Activated CD4-positive, alpha-beta T cell treated with anti-CD3 and anti-CD28 coated beads, Interleukin-2, amount 50 U/mL, for 16 hours (primary cell): ENCODE data around the gene ENDOV.

Experiments
- DNase-seq: peaks from one replicate; pipeline ENCODE4 v3.0.0-alpha.2; 2020

The ENDOV gene

DNA sequence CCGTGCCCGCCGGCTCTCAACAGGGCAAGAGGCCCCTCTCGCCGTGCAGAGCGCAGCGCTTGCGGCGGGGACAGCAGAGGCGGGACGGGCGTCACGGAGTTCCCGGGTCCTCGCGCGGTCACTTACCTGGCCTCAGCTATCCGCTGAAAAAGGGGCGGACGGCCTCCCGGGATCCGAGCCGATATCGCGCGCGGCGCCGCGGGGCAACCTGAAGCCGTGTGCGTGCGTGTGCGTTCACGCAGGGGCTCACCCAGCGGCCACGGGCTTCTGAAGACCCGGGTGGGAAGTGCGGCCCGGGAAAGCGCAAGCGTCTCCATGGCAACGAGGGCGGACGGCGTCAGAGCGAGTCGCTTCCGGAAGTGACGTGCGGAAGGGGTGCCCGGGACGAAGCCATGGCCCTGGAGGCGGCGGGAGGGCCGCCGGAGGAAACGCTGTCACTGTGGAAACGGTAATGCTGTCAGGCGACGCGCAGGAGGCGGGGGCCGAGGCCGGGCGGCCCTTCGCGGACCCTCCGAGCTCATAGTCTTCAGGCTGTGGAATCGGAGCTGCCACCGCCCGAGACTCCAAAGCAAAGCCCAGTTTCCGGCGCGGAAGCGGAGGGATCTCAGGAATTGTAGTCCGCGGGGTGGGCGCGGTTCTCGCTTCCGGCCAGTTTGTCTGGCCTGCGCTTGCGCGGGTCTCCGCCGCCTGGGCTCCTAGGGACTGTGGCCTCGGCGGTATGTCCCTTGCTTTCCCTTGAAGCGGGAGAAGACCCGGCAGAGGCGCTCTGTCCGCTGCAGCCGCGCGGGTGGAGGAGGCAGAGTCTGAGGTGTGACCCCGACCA lies at the start of gene ENDOV:
ENDOV (plus strand) TSS at position 365 of the 823 bp plus-strand sequence; CDS start at position 393, 28 bp downstream.
- DNase-seq, result peak; percentile 91

DNA sequence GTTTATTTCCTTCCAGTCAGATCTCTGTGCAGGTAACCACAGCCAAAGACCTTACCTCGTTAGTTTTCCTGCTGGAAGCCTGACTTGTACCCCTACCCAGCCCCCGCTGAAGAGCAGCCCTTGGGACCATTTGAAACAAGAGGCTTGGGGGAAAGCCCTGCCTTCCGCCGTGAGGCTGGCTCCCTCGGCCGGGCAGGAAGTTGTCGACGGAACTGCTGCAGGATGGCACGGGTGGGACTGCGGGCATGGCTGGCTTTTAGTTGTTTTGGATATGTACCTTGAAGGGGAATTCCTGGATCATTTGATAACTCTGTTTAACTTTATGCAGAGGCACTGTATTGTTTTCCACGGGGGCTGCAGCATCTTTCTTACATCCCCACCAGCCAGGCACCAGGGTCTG lies 49.0 kb upstream of the ENDOV start:
- DNase-seq, result no peak

DNA sequence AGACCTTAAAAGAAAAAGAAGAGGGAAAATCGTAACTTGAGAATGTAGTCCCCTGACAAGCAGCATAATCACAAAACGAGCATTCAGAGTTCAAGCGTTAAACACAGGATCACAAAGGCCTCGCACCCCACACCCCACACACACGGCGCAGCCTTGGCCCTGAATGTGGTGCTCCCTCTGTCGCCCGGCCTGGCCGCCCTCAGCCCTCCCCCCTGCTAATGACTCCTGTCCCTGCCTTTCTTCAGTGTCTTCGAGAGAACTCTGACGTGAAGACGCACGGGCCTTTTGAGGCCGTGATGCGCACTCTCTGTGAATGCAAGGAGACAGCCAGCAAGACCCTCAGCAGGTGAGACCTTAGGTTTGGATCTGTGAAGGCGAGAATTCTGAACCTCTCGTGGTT lies 47.5 kb upstream of the ENDOV start:
- DNase-seq, result no peak

DNA sequence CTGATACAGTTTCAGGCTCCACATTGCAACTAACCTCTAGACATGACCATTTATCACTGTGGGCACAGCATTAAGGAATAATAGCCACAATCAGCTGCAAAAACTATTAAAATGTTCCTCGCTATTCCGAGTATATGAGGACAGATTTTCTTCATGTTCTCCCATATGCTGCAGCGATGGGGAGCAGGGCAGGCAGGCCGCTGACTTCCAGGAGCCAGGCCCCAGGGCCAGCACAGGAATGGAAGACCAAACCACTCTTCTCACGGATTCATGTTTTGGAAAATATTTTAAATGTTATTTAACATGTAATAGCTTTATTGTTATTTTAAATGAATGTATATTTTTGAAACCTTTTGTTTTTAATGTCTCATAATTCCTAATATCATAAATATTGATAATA lies 43.8 kb upstream of the ENDOV start:
- no peak for DNase-seq

DNA sequence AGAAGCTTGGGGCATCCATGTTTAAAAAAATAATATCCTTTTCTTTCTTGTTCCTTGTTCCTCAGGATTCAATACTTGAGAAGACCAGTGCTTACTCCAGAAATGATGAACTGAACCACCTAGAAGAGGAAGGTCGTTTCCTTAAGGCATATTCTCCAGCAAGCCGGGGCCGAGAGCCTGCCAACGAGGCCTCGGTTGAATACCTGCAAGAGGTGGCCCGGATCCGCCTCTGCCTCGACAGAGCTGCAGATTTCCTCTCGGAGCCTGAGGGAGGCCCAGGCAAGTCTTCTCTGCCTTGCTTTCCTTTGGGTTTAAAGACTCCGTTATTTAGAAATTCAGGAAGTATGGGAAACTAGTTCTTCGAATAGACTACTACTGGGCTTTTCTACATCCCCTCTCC lies 42.5 kb upstream of the ENDOV start:
- DNase-seq, result no peak

DNA sequence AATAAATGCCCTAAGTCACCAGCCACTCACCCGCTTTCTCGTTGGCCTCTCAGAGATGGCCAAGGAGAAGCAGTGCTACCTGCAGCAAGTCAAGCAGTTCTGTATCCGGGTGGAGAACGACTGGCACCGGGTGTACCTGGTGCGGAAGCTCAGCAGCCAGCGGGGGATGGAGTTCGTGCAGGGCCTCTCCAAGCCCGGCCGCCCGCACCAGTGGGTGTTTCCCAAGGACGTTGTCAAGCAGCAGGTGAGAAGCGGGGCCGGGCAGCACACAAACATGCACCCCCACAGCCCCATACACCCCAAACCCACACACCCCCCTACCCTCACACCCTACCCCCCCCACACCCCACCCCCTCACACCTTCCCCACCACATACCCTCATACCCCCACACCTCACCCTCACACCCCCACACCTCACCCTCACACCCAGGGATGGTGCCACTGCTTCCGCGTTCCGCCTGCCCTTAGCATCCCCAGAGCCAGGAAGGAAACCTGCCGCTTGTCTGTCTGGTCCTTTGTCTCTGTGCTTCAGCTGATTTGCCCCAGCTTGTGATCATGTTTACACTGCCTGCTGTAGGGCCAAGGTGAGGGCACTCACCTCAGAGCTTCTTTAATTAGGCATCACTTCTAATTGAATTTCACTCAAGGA lies 41.9 kb upstream of the ENDOV start:
- DNase-seq, result no peak

DNA sequence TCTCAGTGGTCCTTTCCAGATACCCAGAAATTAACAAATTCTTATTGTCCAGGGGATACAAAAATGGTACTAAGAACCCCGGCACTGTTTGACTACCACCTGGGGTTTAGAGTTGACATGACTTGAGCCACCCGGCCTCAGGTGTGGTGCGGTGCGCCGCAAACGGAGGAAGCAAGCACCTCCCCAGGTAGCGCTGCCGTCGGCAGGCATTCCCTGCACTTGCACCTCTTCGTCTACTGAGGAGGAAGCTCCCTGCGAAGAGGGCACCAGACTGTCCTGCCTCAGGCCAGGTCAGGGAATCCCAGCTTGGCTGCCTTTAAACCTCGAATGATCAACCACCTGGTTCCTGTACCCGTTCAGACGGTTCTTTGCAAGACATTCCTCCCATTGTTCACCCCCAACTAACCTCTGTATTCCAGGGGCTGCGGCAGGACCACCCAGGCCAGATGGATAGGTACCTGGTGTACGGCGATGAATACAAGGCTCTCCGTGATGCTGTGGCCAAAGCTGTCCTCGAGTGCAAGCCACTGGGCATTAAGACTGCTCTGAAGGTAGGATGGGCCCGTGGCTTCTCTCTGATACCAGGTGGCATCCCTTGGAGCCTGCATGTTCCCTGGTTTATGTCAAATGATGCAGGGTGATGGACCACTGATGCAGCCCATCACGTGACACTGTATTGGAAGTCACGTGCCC lies 40.8 kb upstream of the ENDOV start:
- DNase-seq, result no peak

DNA sequence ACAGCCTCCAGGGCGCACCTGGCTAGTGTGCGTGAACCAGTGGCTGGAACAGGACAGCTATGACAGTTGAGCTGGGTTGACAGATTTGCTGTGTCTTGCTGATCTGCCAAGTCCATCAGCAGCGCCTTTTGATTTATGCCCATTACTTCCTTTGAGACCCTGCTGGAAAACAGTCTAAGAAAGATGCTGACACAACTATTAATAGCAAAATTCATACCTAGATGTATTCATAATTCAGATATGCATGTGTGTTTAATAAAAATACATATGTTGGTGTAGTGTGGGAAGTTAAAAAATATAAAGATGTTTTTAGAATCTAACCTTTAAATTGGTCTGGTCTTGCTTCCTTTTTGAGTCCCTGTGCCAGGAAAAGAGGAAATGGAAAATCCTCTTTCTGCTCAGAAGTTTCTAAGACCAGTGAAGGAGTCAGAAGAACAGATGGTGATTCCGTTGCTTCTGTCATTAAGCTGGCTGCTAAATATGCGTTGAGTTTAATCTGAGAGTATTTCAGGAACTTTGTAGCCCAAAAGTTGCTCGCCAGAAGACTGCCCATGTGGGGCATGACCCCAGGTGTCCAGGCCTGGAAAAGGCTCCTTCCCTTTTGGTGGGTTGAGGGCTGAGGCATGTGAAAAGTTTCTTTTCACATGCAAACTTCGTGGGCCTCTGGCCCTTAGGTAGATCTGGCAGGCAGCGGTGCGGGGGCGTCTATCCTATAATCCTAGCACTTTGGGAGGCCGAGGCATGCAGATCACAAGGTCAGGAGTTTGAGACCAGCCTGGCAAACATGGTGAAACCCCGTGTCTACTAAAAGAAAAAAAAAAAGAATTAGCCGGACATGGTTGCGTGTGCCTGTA lies 40.0 kb upstream of the ENDOV start:
- DNase-seq, result no peak

DNA sequence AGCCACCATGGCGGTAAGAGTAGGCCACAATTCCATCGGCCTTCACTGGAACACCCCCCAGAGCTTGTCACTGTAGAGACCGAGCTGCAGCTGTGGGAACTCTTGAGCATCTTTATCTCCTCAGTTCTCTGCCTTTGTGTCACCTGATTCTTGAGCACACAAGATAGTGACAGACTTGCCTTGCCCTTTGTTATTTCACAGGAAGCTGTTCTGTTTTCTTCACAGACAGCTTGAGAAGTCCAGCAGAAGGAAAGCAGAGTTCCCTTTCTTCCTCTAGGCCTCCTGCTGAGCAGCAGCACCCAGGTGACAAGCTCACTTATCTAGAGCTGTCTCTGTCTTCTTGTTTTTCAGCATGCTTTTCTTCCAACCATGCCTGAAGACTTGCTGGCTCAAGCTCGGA lies 38.4 kb upstream of the ENDOV start:
- no peak for DNase-seq

DNA sequence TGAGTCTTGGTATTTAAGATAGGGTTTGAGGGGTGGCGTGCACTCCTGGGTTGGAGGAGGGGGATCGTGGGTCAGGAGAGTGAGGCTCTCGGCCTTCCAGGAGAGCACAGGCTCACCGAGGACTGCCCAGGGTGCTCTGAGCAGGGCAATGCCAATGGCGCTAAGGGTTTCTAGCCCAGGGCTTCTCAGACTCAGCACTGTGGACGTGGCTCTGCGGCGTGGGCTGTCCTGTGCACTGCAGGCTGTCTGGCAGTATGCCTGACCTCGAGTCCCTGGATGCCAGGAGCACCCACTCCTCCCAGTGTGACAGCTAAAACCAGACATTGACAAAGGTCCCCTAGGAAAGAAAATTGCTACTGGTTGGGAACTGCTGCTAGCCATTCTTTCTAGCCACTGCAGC lies 37.2 kb upstream of the ENDOV start:
- no peak for DNase-seq

DNA sequence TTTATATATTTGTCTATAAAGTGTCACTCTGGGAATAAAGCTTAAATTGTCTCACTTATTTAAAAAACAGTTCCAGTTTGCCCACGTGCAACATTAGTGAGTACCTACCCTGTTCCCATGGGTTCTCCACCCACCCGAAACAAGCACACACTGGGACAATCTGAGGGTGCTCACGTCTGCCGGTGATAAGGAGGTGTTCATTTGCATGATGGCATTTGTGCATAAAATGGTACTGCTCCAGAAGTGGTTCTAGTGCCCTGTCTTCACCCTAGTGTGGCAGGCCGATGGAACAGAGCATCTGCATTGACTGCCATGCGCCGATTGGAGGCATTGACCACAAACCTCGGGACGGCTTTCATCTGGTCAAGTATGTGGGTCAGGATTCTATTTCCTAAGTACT lies 35.6 kb upstream of the ENDOV start:
- no peak for DNase-seq

DNA sequence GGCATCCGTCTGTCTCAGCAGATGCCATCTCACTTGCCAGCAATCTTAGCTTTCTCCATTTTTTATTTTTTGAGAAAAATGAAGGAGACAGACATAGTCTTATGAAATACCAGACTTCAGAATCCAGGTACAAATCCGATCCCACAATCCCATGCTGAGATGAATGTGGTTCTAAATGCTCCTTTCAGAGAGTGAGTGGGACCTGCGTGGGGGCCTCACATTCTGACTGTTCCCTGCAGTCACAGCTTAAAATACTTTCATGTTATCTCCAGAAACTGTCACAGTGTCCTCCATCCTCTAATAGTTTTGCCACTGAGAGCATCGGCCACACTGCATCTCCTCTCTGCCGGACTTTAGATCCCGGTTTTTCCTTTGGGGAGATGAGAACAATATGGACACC lies 34.9 kb upstream of the ENDOV start:
- DNase-seq, result no peak

DNA sequence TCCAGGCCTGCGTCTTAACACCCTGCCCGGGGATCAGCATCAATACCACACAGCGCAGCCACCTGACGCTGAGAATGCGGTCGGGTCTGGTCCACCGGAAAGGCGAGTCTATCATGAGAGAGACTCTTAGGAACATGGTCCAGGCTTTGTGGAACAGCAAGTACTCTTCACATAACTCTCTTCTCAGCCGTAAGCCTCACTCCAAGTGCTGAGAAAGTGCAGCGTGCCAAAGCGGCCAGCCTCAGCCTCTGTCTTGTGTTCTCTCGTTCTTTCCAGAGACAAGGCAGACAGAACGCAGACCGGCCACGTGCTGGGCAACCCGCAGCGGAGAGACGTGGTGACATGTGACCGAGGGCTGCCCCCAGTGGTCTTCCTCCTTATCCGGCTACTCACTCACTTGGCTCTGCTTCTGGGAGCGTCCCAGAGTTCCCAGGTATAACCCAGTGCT lies 34.4 kb upstream of the ENDOV start:
- no peak for DNase-seq

DNA sequence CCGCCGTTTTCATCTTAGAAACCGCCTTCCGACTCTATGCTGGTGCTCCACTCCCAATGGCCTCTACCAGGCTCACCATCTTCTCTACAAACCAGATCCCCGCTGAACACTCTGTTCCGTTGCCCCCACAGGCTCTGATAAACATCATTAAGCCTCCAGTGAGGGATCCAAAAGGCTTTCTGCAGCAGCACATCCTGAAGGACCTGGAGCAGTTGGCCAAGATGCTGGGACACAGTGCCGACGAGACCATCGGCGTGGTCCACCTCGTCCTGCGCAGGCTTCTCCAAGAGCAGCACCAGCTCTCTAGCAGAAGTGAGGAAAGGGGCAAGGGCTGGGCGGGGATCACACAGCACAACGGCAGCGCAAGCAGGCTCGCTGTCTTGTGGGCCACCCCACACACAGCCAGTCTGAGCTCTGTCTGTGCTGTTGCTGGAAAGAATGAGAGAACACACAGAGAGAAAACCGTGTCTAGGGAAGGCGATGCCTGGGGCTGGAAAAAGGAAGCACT lies 33.5 kb upstream of the ENDOV start:
- no peak for DNase-seq

DNA sequence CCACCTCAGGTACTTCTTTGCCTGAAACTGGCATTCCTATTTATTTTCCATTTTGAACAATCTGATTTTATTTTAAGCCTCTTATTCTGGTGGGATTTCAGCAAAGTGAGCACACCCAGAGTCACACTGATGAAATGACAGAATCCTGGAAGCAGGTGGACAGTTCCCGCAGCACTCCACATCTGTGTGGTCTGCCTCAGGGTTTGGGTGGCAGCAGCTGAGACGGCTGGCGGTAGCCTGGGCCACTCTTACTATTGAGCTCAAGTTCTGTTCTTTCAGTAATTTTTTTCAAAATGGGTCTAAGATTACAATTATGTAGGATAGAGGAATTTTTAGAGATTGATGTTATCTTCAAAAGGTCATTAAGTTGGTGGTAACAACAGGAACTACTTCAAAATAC lies 32.5 kb upstream of the ENDOV start:
- DNase-seq, result no peak

DNA sequence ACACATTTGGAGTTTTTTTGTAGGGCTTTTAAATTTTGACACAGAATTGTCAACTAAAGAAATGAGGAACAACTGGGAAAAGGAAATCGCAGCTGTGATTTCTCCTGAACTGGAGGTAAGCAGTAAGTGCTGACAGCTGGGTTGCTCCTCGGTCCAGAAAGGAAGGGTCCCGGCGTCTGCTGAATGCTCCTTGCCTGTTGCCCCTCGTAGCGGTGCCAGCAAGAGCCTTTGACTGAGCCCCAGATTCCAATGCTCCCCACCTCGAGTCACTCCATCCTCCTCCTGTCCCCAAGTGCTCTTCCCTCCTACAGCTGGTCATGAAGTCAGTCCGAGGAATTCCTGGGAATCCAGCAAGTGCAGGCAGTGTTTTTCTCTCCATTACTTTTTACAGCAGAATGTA lies 32.0 kb upstream of the ENDOV start:
- no peak for DNase-seq

DNA sequence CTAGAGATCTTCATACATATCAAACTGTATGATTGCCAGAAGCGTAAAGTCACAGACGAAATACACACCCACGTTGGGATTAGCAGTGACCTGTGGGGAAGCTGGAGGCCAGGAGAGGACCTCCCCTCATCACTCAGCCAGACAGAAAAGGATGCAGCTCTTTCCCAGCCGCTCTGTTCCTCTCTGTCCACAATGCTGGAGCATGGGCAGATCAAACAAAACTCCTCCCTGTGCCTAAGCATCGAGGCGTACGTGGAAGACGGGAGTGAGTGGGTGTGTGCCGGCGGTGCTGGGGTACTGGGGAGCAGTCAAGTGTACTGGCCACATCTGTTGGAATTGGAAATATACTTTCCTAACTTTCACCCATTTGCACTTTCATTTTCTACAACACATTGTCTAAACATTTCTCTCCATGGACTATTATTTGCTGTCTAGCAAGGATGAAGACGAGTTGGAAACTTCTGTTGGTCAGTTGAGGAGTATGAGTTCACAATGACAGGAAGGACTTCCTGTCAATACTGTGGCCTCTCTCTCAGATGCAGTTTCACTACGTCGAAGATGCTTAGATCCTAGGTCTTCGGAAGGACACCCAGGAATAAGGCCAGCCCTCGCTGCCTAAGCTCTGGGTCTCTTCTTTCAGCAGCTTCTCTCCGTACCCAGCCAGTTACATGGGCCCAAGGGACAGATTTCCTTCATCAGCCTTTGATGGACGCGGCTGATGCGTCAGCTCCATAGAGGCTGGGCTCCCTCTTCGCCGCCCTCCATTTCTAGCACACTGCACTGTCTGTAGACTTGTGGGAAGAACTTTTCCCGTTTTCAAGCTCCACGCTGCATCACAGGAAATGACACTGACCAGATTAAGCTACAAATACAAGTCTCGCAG lies 30.6 kb upstream of the ENDOV start:
- DNase-seq, result no peak

DNA sequence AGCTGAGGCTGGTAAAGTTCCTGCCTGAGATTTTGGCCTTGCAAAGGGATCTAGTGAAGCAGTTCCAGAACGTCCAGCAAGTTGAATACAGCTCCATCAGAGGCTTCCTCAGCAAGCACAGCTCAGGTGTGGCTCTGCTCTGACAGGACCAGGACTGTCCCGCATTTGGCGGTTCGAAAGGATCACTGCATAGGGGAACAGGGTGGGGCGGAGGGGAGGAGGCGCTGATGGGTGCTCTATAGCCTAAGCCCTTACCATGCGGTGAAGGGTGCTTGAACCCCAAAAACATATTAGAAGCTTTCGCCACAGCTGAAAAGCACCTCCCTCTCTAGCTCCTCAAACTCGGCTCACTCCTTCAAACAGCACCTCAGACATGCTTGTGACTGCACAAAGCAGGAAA lies 29.9 kb upstream of the ENDOV start:
- DNase-seq, result no peak

DNA sequence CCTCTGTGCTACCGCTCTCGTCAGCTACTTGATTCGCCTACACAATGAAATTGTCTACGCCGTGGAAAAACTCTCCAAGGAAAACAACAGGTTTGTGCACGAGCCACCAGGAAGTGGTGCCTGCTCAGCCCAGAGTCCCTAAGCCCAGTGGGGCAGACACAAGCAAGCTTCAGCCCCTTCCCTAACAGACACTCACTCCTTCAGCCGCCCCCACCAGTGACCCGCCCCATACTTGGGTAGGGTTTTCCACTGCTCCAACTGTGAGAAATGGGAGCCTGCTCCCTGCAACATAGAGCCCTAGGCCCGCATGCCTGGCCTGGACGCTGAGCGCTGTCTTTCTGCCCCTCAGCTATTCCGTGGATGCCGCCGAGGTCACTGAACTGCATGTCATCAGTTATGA lies 28.6 kb upstream of the ENDOV start:
- no peak for DNase-seq

DNA sequence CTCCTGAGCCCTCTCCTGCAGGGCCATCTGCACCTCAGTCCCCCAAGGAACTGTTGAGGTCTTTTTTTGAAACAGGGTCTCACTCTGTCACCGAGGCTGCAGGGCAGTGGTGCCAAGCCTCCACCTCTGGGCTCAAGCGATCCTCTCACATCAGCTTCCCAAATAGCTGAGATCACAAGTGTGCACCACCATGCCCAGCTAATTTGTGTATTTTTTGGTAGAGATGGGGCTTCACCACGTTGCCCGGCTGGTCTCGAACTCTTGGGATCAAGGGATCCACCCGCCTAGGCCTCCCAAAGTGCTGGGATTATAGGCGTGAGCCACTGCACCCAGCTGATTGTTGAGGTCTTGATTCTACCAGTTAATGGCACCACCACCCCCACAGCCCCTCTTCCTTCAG lies 27.9 kb upstream of the ENDOV start:
- no peak for DNase-seq

DNA sequence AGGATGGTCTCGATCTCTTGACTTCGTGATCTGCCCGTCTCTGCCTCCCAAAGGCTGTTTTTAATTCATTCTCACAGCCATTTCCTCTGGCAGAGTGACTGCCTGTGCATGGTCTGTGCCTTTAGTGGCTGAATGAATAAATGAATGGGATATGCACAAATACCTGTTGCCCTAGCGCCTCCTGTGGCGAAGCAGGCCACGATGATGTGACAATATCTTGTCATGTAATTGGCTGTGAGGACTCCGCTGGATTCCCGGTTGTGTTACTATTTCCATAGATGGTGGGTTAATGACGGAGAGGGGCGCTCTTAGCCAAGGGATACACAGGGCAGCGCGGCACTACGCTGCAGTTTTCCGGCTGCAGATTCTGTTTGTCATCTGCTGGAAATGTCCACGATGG lies 26.8 kb upstream of the ENDOV start:
- DNase-seq, result no peak

DNA sequence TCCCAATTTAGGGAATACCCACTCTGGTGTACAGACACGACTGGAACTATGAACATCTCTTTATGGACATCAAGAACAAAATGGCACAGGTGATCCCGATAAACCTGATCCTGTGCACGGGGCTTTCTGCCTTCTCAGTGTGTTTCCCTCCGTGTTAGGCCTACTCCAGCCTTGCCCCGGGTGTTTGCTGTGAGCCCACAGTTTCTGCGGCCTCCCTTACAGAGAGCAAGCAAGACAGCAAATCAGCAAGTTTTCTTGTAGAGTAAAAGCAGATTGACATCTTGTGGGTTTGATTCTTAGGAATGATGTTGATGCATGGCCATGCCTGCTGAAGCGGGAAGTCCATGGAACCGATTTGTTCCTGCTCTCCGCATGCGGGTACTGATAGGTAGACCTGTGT lies 26.4 kb upstream of the ENDOV start:
- DNase-seq, result no peak
